A673 (cell line): ENCODE measurements around the gene CLPSL2. TPM values are rescaled to one million over a fixed set of nuclear protein-coding genes. Genes with fewer than 3 reads are reported as not detected.

ENCODE experiments used
- BruUV-seq: library from RNA; stranded (reverse); fragments of 400-500 nt; replicated peaks from 2 replicates; lab custom pipeline; 2021; lab: Mats Ljungman, UMichigan
- CTCF ChIA-PET: fragments of 300-600 bp; sonication (Branson Sonifier 250); formaldehyde crosslinking; loops from one replicate; lab custom pipeline; 2022; ENCODE audit warnings: antibody characterized with exemption; lab: Charles Lee
- POLR2A ChIA-PET: fragments of 300-600 bp; sonication (Branson Sonifier 250); formaldehyde crosslinking; loops from one replicate; lab custom pipeline; 2022; ENCODE audit warnings: antibody characterized with exemption; ENCODE audit not compliant: low non-redundant PET; lab: Charles Lee
- DNase-seq: peaks from one replicate; pipeline ENCODE4 v3.0.0-alpha.2; 2015; ENCODE audit warnings: low spot score
- H3K27ac ChIP-seq: fragments of 200-600 bp; sonication (generic); 2 replicates; pipeline ENCODE4 v1.5.1; 2016; ENCODE audit warnings: mixed run types, low read depth, mild to moderate bottlenecking, mixed read lengths, antibody characterized with exemption, low read length; ENCODE audit not compliant: poor library complexity, severe bottlenecking
- H3K27me3 ChIP-seq: fragments of 200-600 bp; sonication (generic); replicated peaks from 2 replicates; pipeline ENCODE4 v1.6.1; 2017; ENCODE audit warnings: mixed run types, low read depth, mild to moderate bottlenecking, mixed read lengths, antibody characterized with exemption, low read length; ENCODE audit not compliant: insufficient read depth, poor library complexity
- H3K36me3 ChIP-seq: fragments of 200-600 bp; sonication (generic); 2 replicates; pipeline ENCODE4 v1.6.1; 2016; ENCODE audit warnings: mixed run types, mild to moderate bottlenecking, mixed read lengths, antibody characterized with exemption, low read length; ENCODE audit not compliant: insufficient read depth, poor library complexity, severe bottlenecking
- H3K4me1 ChIP-seq: fragments of 200-600 bp; sonication (generic); 2 replicates; pipeline ENCODE4 v1.6.1; 2017; ENCODE audit warnings: mixed run types, mild to moderate bottlenecking, mixed read lengths, antibody characterized with exemption, low read length; ENCODE audit not compliant: insufficient read depth, poor library complexity, severe bottlenecking
- H3K4me3 ChIP-seq: fragments of 200-600 bp; sonication (generic); 2 replicates; pipeline ENCODE4 v1.5.1; 2016; ENCODE audit warnings: low read depth, mixed run types, mild to moderate bottlenecking, mixed read lengths, low read length; ENCODE audit not compliant: poor library complexity, severe bottlenecking
- H3K9me3 ChIP-seq: fragments of 200-600 bp; sonication (generic); 2 replicates; pipeline ENCODE4 v1.6.1; 2016; ENCODE audit warnings: mixed run types, low read depth, mild to moderate bottlenecking, mixed read lengths, antibody characterized with exemption, low read length; ENCODE audit not compliant: poor library complexity, severe bottlenecking
- CTCF ChIP-seq: fragments of 300-800, 200-600 bp; sonication (generic); conservative IDR thresholded peaks from 2 replicates; pipeline ENCODE4 v1.5.1; 2017; ENCODE audit warnings: low read depth, mild to moderate bottlenecking, antibody characterized with exemption, low read length, moderate library complexity, mixed read lengths
- EZH2 ChIP-seq: fragments of 200-600 bp; sonication (generic); IDR thresholded peaks from 2 replicates; pipeline ENCODE4 v1.6.1; 2017; ENCODE audit warnings: borderline replicate concordance, low read depth, mild to moderate bottlenecking, mixed read lengths, antibody characterized with exemption, low read length; ENCODE audit not compliant: poor library complexity, severe bottlenecking
- intact Hi-C: fragments of 100-400 bp; cut with micrococcal nuclease; formaldehyde crosslinking; loops from one replicate; pipeline ENCODE4 v1.10.0; 2022; ENCODE audit not compliant: unreplicated experiment
- total RNA-seq: library from RNA; stranded (reverse); gene quantifications from 2 replicates; pipeline ENCODE4 v1.2.3, GENCODE V29; 2021

Gene CLPSL2
- total RNA-seq, 1 experiment from 2014 or later = not detected

DNA sequence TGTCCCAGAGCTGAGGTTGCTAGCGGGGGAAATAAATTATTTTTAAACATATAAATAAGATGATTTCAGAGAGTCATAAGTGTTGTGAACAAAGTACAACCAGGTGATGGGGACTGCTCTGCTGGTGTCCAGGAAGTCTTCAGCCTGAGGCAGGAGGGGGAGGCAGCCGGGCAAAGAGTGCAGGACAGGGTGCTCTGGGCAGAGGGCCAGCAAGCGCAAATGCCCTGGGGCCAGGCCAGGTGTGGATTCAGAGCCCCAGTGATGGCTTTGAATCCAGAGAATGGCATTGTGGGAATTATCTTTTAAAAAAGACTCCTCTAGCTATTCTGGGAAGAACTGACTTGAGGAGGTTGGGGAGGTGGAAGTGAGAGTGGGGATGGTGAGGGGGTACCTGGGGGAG lies 6.0 kb downstream of the CLPSL2 start:
- H3K9me3 ChIP-seq = no peaks in the 10 kb centered on the region
- no peak overlapping the region for H3K4me3 ChIP-seq
- H3K36me3 ChIP-seq = no peaks in the 10 kb centered on the region
- no peak for DNase-seq
- H3K27me3 ChIP-seq = peaks cover 15% of the 10 kb centered on the region
- no TSS peak for BruUV-seq
- H3K4me1 ChIP-seq = no peaks in the 10 kb centered on the region
- ChIA-PET CTCF (interaction anchor here (0.7 kb wide), 1 partner anchor 262 kb away, joined by 3 read pairs; no protein-coding TSS in a partner anchor), POLR2A (no interaction called here)
- TF ChIP-seq CTCF (no peak), EZH2 (no peak)
- H3K27ac ChIP-seq = no peak overlapping the region
- intact Hi-C loops = no loop called here

DNA sequence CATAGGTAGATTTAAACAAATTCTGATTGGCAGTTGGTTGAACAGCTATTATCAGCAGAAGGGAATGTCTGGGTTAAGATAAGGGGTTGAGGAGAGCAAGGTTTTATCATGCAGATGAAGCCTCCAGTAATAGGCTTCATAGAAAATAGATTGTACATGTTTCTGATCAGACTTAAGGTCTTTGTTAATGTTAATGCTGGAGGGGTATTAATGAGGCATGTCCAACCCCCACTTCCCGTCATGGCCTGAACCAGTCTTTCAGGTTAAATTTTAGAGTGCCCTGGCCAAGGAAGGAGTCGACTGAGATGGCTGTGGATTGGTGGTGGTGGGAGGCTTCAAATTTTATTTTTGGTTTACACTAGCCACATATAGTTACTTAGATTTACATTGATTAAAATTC lies 7.8 kb downstream of the CLPSL2 start:
- ChIA-PET CTCF (no interaction called here), POLR2A (no interaction called here)
- intact Hi-C loops = no loop called here
- BruUV-seq = no TSS peak
- H3K36me3 ChIP-seq = no peaks in the 10 kb centered on the region
- H3K4me3 ChIP-seq = no peak overlapping the region
- no peak for DNase-seq
- H3K4me1 ChIP-seq = no peaks in the 10 kb centered on the region
- H3K9me3 ChIP-seq = no peaks in the 10 kb centered on the region
- H3K27me3 ChIP-seq = peaks cover 33% of the 10 kb centered on the region
- TF ChIP-seq CTCF = no peak
- no peak for TF ChIP-seq EZH2
- no peak overlapping the region for H3K27ac ChIP-seq

DNA sequence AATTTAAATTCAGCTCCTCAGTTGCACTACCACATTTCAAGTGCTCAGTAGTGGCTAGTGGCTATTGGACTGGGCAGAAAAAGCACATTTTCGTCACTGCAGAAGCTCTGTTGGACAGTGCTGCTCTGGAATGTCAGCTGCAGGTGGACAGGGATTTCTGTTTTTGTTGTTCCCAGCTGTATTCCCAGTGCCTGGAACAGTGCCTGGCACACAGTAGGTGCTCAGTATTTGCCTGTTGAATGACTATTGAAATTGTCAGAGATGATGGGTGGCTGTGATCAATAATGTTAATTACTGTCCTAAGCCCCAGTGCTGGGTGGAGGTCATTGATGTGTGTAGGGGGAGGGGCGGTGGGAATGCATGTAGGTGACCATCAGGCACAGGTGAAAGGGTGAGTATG lies 9.9 kb downstream of the CLPSL2 start:
- Histone ChIP-seq H3K36me3 (no peaks in the 10 kb centered on the region), H3K9me3 (no peaks in the 10 kb centered on the region), H3K4me1 (no peaks in the 10 kb centered on the region), H3K27ac (no peak overlapping the region), H3K4me3 (no peak overlapping the region), H3K27me3 (peaks cover 35% of the 10 kb centered on the region)
- CTCF ChIA-PET = interaction anchor here (0.6 kb wide), 1 partner anchor 263 kb away, joined by 3 read pairs; no protein-coding TSS in a partner anchor
- intact Hi-C loops = no loop called here
- BruUV-seq = no TSS peak
- no peak for TF ChIP-seq EZH2
- no peak for TF ChIP-seq CTCF
- no peak for DNase-seq
- POLR2A ChIA-PET = no interaction called here
